ENCODE measurements around the gene EFCAB14.
"Not testable (repeated sequence)": the region's sequence is repeated elsewhere in the genome, so short reads cannot be mapped to it uniquely, and the experiment has no call there.

Gene EFCAB14

DNA sequence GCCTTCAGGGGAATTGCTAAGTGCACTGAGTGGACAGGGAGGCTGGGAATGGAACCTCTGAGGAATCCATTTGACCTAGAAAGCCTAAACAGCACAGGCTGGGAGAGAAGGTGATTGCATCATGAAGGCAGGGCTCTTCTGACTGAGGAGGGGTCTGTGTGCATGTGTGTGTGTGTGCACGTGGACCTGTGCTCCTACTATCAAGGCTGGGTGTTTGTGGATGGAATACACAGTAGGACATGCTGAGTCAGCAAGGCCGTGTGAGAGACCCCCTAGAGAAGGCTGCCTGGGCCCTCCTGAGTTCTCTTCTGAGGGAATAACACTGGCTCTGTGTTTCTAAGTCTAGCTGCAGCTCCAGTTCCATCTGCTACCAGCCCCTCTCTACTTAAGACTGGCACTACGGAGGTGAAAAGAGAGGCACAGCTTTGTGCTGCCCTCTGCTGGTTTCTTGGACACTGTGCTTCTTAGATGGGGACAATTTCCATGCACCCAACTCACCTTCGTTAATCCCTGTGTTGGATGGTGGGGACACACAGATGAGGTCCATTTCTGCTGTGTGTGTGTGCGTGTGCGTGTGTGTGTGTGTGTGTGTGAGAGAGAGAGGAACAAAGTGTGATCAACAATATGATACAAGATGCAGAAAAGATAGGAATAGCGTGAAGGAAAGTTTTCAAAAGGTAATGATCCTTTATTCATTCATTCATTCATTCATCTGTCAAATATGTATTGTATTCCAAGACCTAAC, 6.2 kb upstream of the EFCAB14 start:
- peak; percentile 30 for DNase-seq

- DNase-seq: no peak
Measured at GRCh38 chr1:46723901-46724300, 5.0 kb upstream of the EFCAB14 start.

GRCh38 chr1:46721686-46722205, 2.8 kb upstream of the EFCAB14 start:
- no peak for DNase-seq

- DNase-seq: no peak
Measured at GRCh38 chr1:46721204-46721603, 2.3 kb upstream of the EFCAB14 start.

GRCh38 chr1:46720319-46720718, 1.4 kb upstream of the EFCAB14 start:
- not testable (repeated sequence) for DNase-seq

DNA sequence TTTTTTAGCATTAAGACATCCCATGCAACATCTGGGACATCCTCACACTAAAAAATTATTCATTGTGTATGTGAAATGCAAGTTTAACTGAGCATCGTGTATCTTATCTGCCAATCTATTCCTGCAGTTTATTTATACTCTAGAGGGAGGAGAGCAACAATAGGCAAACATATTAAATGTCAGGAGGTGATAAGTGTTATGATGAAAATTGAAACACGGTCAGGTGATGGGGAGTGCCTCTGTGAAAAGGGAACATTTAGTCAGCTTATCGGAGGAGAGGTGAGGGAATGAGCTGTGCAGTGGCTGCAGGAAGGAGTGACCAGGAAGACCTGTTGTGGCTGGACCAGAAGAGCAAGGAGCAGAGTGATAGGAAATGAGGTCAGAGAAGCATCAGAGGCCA, 775 bp upstream of the EFCAB14 start:
- DNase-seq: peak; percentile 10

GRCh38 chr1:46718340-46718726, 581 bp downstream of the EFCAB14 start:
- DNase-seq: peak; percentile 9

DNA sequence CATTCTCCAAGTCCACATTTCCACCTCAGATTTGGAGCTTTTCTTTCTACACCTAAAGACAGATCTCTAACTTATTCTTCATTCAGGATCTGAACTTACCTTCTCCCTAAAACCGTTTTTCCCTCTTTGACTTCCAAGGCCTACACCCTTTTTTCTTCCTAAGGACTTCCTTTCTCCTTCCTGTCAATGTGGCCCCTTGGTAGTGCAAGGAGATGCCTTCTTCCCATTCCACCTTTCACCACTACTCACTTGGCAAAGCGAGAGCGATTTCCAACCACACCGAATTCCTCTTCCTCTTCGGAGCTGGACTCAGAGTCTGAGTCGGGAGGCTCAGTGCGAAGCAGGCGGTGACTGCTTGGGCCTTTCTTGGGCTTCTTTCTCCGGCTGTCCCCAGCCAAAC, 1.3 kb downstream of the EFCAB14 start:
- DNase-seq: no peak

DNA sequence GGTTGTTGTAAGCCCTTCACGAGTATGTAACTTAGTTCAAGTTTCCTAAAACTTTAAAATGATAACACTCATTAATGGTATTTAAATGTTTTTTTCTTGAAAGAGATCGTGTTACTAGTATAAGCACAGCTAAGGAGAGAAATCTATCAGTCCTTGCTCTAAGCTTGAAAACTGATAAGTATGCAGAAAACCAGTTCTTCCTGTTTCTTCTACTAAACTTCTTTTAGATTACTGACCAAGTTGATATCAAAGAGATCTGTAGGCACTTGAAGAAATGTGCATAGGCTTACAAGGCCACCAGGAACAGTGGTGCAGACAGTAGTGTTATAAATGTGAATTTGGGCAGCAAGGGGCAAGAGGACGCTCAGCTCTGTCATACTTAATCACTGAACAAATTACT, 3.9 kb downstream of the EFCAB14 start:
- DNase-seq: no peak

GRCh38 chr1:46708121-46708520, 10.8 kb downstream of the EFCAB14 start:
- DNase-seq: no peak

GRCh38 chr1:46705408-46705807, 13.5 kb downstream of the EFCAB14 start:
- DNase-seq: no peak

DNA sequence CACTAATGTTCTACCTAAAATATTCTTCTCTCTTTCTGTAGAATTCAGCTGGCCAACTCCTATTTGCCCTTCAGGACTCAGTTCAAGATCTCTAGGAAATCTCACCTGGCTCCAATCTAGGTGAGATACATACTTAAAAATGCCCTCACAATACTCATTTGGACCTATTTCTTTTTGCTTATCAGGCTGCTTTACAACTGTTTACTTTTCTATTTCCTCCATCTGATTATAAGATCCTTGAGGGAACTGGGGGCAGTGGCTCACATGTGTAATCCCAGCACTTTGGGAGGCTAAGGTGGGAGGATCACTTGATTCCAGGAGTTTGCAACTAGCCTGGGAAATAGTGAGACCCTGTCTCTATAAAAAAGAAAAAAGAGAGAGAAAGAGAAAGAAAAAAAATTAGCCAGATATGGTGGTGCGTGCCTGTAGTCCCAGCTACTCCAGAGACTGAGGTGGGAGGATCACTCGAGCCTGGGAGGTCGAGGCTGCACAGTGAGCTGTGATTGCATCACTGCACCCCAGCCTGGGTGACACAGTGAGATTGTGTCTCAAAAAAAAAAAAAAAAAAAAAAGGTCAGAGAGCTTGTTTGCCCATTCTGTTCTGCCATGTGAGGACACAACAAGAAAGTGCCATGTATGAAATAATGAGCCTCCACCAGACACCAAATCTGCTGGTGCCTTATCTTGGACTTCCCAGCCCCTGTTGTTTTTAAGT, 14.8 kb downstream of the EFCAB14 start:
- no peak for DNase-seq

GRCh38 chr1:46699666-46700065, 19.2 kb downstream of the EFCAB14 start:
- no peak for DNase-seq

DNA sequence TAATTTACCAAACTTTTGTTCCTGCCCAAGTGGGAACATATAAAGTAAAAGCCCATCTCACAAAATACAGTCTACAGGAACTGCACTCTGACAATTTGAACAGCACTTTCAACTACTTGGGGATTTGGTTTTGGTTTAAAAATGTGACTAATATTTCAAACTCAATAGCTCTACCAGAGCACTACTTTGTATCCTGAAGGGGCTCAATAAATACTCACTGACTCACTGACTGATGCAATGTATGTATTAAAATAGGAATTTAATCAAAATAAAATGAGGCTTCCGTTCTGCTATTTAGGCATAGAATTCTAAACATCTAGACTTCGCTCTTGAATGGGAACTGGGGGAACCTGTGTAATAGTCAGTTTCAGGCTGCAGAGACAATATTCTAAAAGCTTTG, 21.9 kb downstream of the EFCAB14 start:
- no peak for DNase-seq

GRCh38 chr1:46694676-46695075, 24.2 kb downstream of the EFCAB14 start:
- DNase-seq: not testable (repeated sequence)

DNA sequence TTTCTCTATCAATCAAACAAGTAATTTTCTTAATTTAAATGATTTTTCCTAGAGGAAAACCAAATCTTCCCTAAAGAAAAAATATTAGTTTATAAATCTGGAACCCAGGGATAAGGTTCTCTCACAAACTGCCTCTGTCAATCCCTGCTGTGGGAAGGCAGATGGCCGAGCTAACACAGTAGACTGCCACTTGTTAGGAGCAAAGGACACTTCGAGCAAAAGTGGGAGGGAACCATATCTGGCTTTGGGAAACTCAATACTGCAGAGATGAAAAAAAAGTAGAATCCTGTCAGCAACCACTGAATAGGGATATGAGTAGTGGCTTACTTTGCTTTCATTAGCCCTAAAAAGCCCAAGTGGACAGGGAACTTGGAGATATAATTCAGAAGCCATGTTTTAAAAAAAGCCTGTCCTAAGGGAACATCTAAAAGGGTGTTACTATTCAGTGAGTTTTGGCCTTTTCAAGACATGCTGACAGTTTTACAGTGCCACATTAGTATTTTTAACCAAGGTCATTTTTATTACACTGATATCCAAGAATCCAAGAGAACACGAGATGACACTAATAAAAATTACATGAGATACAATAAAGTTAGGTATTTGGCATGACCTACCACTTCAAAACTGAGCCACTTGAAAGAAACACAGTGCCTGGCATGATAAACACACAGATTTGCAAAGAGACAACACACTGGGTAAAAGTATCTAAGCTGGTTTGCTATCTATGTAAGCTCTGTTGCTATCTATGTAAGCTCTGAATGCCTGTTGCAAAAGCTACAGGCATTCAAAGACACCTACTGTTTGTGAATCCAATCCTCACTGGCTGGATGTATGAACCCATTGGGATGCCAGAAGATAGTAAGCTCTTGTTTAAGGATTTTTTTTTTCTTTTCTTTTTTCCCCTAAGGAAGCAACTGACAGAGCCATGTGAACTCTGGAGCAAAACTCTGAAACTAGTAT, 25.8 kb downstream of the EFCAB14 start:
- DNase-seq: no peak

DNA sequence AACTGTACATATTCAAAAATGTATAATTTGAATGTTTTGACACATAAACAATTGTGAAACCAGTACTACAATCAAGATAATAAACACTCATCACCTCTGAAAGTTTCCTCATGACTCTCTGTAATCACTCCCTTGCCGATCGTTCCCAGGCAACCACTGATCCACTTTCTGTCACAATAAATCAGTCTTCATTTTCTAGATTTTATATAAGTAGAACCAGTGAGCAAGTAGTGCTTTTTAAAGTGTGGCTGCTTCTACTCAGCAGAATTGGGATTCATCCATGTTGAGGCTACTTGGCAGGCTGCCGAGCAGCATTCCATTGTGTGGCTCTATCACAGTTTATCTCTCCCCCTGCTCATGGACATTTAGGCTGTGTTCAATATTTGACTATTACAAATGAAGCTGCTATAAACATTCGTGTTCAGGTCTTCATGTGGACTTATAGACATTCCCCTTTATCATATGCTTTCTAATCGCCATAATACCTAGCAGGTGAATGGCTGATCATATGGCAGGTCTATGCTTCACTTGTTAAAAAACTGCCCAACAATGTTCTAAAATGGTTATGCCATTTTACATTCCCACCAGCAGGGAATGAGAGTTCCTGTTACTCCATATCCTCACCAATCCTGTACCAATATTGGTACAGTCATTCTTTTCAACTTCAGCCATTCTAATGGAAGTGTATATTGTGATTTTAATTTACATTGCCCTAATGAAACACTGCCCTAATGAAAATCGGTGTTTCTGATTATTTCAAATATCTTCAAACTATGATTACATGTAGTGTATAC, 26.7 kb downstream of the EFCAB14 start:
- DNase-seq: no peak

- DNase-seq: no peak
Measured at GRCh38 chr1:46690931-46691421, 27.9 kb downstream of the EFCAB14 start.

DNA sequence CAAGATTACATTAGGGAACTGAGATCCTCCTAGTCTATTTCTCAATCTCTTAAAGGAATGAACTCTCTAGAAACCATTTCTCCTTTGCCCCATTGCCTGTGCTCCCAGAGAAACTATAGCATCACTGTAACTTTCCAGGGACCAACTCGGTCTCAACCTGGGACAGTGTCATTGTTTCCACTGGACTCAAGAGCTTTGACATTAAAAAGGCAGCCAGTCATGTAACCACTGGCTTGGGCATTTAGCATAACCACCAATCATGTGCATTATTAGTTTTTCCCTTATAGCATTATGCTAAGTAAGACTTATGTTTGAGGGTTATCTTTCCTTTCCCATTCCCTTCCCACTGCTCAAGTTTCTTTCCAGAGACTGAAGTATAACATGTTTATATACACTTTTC, 29.0 kb downstream of the EFCAB14 start:
- no peak for DNase-seq

- no peak for DNase-seq
Measured at GRCh38 chr1:46689356-46689755, 29.6 kb downstream of the EFCAB14 start.

GRCh38 chr1:46687921-46688509, 30.9 kb downstream of the EFCAB14 start:
- no peak for DNase-seq

Measured in right kidney (tissue), 1 donor.